DOHH2 (cell line): Measurements from ENCODE around the gene PRRX1.

ENCODE experiments used
- EZH2phosphoT487 ChIP-seq: fragments of 200-600 bp; sonication (generic); IDR thresholded peaks from 2 replicates; pipeline ENCODE4 v1.6.1; 2017; ENCODE audit warnings: borderline replicate concordance, mild to moderate bottlenecking, antibody characterized with exemption, low read length, moderate library complexity, mixed read lengths
- TF ChIP-seq, protein P1 (sequence below): fragments of 200-600 bp; sonication (generic); IDR thresholded peaks from one replicate; pipeline ENCODE4 v1.5.1; 2014; ENCODE audit warnings: antibody characterized with exemption, mild to moderate bottlenecking, low read depth, low read length; ENCODE audit not compliant: poor library complexity, severe bottlenecking

DNA sequence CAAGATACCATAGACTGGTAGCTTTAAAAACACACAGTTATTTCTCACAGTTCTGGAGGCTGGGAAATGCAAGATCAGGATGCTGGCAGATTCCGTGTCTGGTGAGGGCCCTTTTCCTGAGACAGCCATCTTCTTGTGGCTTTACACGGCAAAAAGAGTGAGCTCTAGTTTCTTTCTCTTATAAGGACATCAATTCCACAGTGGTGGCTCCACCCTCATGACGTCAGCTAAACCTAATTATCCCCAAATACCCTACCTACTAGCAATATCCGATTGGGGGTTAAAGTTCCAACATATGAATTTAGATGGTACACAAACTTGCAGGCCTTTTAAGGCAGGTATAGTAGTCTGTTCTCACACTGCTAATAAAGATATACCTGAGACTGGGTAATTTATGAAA, 77.7 kb downstream of the PRRX1 start:
- TF ChIP-seq, protein P1, sequence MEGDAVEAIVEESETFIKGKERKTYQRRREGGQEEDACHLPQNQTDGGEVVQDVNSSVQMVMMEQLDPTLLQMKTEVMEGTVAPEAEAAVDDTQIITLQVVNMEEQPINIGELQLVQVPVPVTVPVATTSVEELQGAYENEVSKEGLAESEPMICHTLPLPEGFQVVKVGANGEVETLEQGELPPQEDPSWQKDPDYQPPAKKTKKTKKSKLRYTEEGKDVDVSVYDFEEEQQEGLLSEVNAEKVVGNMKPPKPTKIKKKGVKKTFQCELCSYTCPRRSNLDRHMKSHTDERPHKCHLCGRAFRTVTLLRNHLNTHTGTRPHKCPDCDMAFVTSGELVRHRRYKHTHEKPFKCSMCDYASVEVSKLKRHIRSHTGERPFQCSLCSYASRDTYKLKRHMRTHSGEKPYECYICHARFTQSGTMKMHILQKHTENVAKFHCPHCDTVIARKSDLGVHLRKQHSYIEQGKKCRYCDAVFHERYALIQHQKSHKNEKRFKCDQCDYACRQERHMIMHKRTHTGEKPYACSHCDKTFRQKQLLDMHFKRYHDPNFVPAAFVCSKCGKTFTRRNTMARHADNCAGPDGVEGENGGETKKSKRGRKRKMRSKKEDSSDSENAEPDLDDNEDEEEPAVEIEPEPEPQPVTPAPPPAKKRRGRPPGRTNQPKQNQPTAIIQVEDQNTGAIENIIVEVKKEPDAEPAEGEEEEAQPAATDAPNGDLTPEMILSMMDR: no peak
- TF ChIP-seq EZH2phosphoT487: no peak
